Panc1 (cell line): ENCODE results near the gene MLLT3. TPM values are rescaled to one million over a fixed set of nuclear protein-coding genes. Genes with fewer than 3 reads are reported as not detected.

Experiments
- ATAC-seq: fragments of 200-7000 bp; cut with Tn5 transposase; 2 replicates; pipeline ENCODE4 v1.9.1; 2020; ENCODE audit warnings: mild to moderate bottlenecking, moderate library complexity
- BruUV-seq: library from RNA; stranded (reverse); fragments of 400-500 nt; replicated peaks from 2 replicates; lab custom pipeline; 2021; lab: Mats Ljungman, UMichigan
- CTCF ChIA-PET: fragments of 300-600 bp; sonication (Branson Sonifier 250); formaldehyde crosslinking; loops from one replicate; lab custom pipeline; 2022; ENCODE audit warnings: antibody characterized with exemption; lab: Charles Lee
- POLR2A ChIA-PET: fragments of 300-600 bp; sonication (Branson Sonifier 250); formaldehyde crosslinking; loops from one replicate; lab custom pipeline; 2022; ENCODE audit warnings: antibody characterized with exemption; lab: Charles Lee
- DNase-seq: peaks from one replicate; pipeline ENCODE4 v3.0.0-alpha.2; 2010; ENCODE audit warnings: low read depth, low spot score
- H3K27ac ChIP-seq: 2 replicates; pipeline ENCODE4 v1.5.1; 2011; ENCODE audit warnings: mild to moderate bottlenecking, low read length, inconsistent platforms
- H3K27me3 ChIP-seq: fragments of 200-500 bp; sonication (Bioruptor generic); 2 replicates; pipeline ENCODE4 v1.6.0; 2014; ENCODE audit warnings: low read length, inconsistent platforms; ENCODE audit not compliant: control insufficient read depth, insufficient read depth
- H3K36me3 ChIP-seq: fragments of 200-500 bp; sonication (Bioruptor generic); 2 replicates; pipeline ENCODE4 v1.5.1; 2014; ENCODE audit warnings: inconsistent platforms, mild to moderate bottlenecking, low read length, moderate library complexity; ENCODE audit not compliant: control insufficient read depth, insufficient read depth
- H3K4me1 ChIP-seq: 2 replicates; pipeline ENCODE4 v1.5.1; 2011; ENCODE audit warnings: inconsistent platforms, mild to moderate bottlenecking, low read length, moderate library complexity; ENCODE audit not compliant: control insufficient read depth, insufficient read depth
- H3K4me3 ChIP-seq, 2 experiments: 2 replicates each; pipeline ENCODE4 v1.5.1; 2011 to 2012; ENCODE audit warnings: low read depth in 2 of 2, low read length in 2 of 2, mild to moderate bottlenecking in 2 of 2, inconsistent platforms in 1 of 2, moderate library complexity in 1 of 2
- H3K9me3 ChIP-seq: fragments of 200-500 bp; sonication (Bioruptor generic); 2 replicates; pipeline ENCODE4 v1.5.1; 2014; ENCODE audit warnings: low read depth, mild to moderate bottlenecking, inconsistent platforms, low read length, moderate library complexity; ENCODE audit not compliant: control insufficient read depth, insufficient read depth
- CTCF ChIP-seq: fragments of 450-650 bp; IDR thresholded peaks from 2 replicates; pipeline ENCODE4 v1.5.1; 2017; ENCODE audit warnings: mild to moderate bottlenecking
- POLR2AphosphoS5 ChIP-seq: IDR thresholded peaks from 2 replicates; pipeline ENCODE4 v1.6.1; 2012; ENCODE audit warnings: mild to moderate bottlenecking, low read depth, low read length, moderate library complexity
- SIN3A ChIP-seq: IDR thresholded peaks from 2 replicates; pipeline ENCODE4 v1.6.1; 2012; ENCODE audit warnings: low read depth, mild to moderate bottlenecking, low read length, moderate library complexity, borderline replicate concordance; ENCODE audit not compliant: insufficient read depth
- TCF7L2 ChIP-seq: IDR thresholded peaks from 2 replicates; pipeline ENCODE4 v1.6.1; 2011; ENCODE audit warnings: mild to moderate bottlenecking, low read depth, low read length, inconsistent platforms
- in situ Hi-C: cut with HindIII; loops from 2 replicates; pipeline ENCODE4 v1.10.0; 2016; ENCODE audit warnings: low sequenced_read_pairs, low pct_unique_long_range_greater_than_20kb
- intact Hi-C: fragments of 100-400 bp; cut with micrococcal nuclease; formaldehyde crosslinking; loops from one replicate; pipeline ENCODE4 v1.10.0; 2022; ENCODE audit not compliant: unreplicated experiment
- total RNA-seq: library from RNA; stranded (reverse); gene quantifications from one replicate; pipeline ENCODE4 v1.2.1, GENCODE V29; 2021; ENCODE audit not compliant: unreplicated experiment
- TF ChIP-seq, protein P1 (sequence below), 2 experiments: IDR thresholded peaks; 2 replicates each; pipeline ENCODE4 v1.6.1; 2011 to 2012; ENCODE audit warnings: low read depth in 2 of 2, control low read depth in 1 of 2, low read length in 1 of 2, mild to moderate bottlenecking in 1 of 2, moderate library complexity in 1 of 2; ENCODE audit not compliant: insufficient read depth in 1 of 2

MLLT3 gene
- total RNA-seq, 1 experiment from 2014 or later = 0.49 TPM

GRCh38 chr9:20417373-20418080 is 204.8 kb downstream of the MLLT3 start:
- Histone ChIP-seq H3K4me3 (no peak overlapping the region), H3K9me3 (no peaks in the 10 kb centered on the region), H3K4me1 (no peaks in the 10 kb centered on the region), H3K27me3 (no peaks in the 10 kb centered on the region), H3K27ac (no peak overlapping the region), H3K36me3 (no peaks in the 10 kb centered on the region)
- ATAC-seq (no peak), DNase-seq (no peak)
- in situ Hi-C loops (no loop called here), intact Hi-C loops (no loop called here)
- BruUV-seq = no TSS peak
- ChIA-PET CTCF (no interaction called here), POLR2A (no interaction called here)
- TF ChIP-seq CTCF = no peak
- no peak for TF ChIP-seq TCF7L2
- TF ChIP-seq, protein P1, sequence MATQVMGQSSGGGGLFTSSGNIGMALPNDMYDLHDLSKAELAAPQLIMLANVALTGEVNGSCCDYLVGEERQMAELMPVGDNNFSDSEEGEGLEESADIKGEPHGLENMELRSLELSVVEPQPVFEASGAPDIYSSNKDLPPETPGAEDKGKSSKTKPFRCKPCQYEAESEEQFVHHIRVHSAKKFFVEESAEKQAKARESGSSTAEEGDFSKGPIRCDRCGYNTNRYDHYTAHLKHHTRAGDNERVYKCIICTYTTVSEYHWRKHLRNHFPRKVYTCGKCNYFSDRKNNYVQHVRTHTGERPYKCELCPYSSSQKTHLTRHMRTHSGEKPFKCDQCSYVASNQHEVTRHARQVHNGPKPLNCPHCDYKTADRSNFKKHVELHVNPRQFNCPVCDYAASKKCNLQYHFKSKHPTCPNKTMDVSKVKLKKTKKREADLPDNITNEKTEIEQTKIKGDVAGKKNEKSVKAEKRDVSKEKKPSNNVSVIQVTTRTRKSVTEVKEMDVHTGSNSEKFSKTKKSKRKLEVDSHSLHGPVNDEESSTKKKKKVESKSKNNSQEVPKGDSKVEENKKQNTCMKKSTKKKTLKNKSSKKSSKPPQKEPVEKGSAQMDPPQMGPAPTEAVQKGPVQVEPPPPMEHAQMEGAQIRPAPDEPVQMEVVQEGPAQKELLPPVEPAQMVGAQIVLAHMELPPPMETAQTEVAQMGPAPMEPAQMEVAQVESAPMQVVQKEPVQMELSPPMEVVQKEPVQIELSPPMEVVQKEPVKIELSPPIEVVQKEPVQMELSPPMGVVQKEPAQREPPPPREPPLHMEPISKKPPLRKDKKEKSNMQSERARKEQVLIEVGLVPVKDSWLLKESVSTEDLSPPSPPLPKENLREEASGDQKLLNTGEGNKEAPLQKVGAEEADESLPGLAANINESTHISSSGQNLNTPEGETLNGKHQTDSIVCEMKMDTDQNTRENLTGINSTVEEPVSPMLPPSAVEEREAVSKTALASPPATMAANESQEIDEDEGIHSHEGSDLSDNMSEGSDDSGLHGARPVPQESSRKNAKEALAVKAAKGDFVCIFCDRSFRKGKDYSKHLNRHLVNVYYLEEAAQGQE (IDR thresholded peaks at IDR 0.05; ENCODE audit: insufficient read depth in 1 of 2, low read depth in 2 of 2, low read length in 1 of 2) = no peak
- no peak for TF ChIP-seq SIN3A
- no peak for TF ChIP-seq POLR2AphosphoS5

GRCh38 chr9:20414150-20414549 is 208.1 kb downstream of the MLLT3 start:
- in situ Hi-C loops = no loop called here
- intact Hi-C loops = no loop called here
- no peak for TF ChIP-seq POLR2AphosphoS5
- TF ChIP-seq, protein P1 (IDR thresholded peaks at IDR 0.05; ENCODE audit: insufficient read depth in 1 of 2, low read depth in 2 of 2, low read length in 1 of 2) = no peak
- no peak for TF ChIP-seq TCF7L2
- TF ChIP-seq SIN3A = no peak
- no peak for TF ChIP-seq CTCF
- ATAC-seq (no peak), DNase-seq (no peak)
- Histone ChIP-seq H3K36me3 (no peaks in the 10 kb centered on the region), H3K4me1 (no peaks in the 10 kb centered on the region), H3K9me3 (no peaks in the 10 kb centered on the region), H3K27ac (no peak overlapping the region), H3K4me3 (no peak overlapping the region), H3K27me3 (no peaks in the 10 kb centered on the region)
- ChIA-PET CTCF (no interaction called here), POLR2A (no interaction called here)
- BruUV-seq = no TSS peak
